Superior temporal gyrus (tissue), 1 donor: ENCODE results near the gene SLC49A4.

Source experiments
- DNase-seq: peaks from one replicate; pipeline ENCODE4 v3.0.0-alpha.2; 2016; ENCODE audit errors: extremely low spot score

The SLC49A4 gene

GRCh38 chr3:122907471-122907870 is 112.6 kb downstream of the SLC49A4 start:
- DNase-seq = no peak

GRCh38 chr3:122908251-122908650 is 113.4 kb downstream of the SLC49A4 start:
- DNase-seq = no peak

- DNase-seq = no peak
Measured at GRCh38 chr3:122911901-122912300, 117.0 kb downstream of the SLC49A4 start.

- no peak for DNase-seq
Measured at GRCh38 chr3:122912772-122913538, 118.1 kb downstream of the SLC49A4 start.

- no peak for DNase-seq
Measured at GRCh38 chr3:122913539-122914100, 118.8 kb downstream of the SLC49A4 start.

- DNase-seq = no peak
Measured at GRCh38 chr3:122915300-122916055, 120.6 kb downstream of the SLC49A4 start.

- no peak for DNase-seq
Measured at GRCh38 chr3:122916084-122916483, 121.2 kb downstream of the SLC49A4 start.

GRCh38 chr3:122916580-122916979 is 121.7 kb downstream of the SLC49A4 start:
- DNase-seq = no peak

GRCh38 chr3:122917412-122917811 is 122.5 kb downstream of the SLC49A4 start:
- DNase-seq = no peak

GRCh38 chr3:122918576-122919290 is 123.9 kb downstream of the SLC49A4 start:
- DNase-seq = no peak

- DNase-seq = no peak
Measured at GRCh38 chr3:122919291-122919610, 124.4 kb downstream of the SLC49A4 start.

- no peak for DNase-seq
Measured at GRCh38 chr3:122920986-122921385, 126.1 kb downstream of the SLC49A4 start.

- DNase-seq = no peak
Measured at GRCh38 chr3:122921791-122922651, 127.2 kb downstream of the SLC49A4 start.

- no peak for DNase-seq
Measured at GRCh38 chr3:122923611-122924010, 128.7 kb downstream of the SLC49A4 start.

- DNase-seq = no peak
Measured at GRCh38 chr3:122924056-122924455, 129.2 kb downstream of the SLC49A4 start.

GRCh38 chr3:122925756-122926155 is 130.9 kb downstream of the SLC49A4 start:
- DNase-seq = no peak

GRCh38 chr3:122926322-122926721 is 131.5 kb downstream of the SLC49A4 start:
- DNase-seq = no peak

- DNase-seq = no peak
Measured at GRCh38 chr3:122926811-122927210, 131.9 kb downstream of the SLC49A4 start.

GRCh38 chr3:122927726-122928125 is 132.9 kb downstream of the SLC49A4 start:
- no peak for DNase-seq

- DNase-seq = no peak
Measured at GRCh38 chr3:122928396-122929187, 133.7 kb downstream of the SLC49A4 start.
